Adrenal gland (tissue), 5 donors: Measurements from ENCODE around the gene RNF8.

Experiments used
- POLR2A ChIP-seq, 2 donors: fragments of 450-650 bp; IDR thresholded peaks; one replicate each; pipeline ENCODE4 v1.6.1; 2017; ENCODE audit warnings: antibody characterized with exemption in 2 of 2, mild to moderate bottlenecking in 2 of 2, moderate library complexity in 1 of 2
- TF ChIP-seq, protein P1 (sequence below), 6 experiments: fragments of 450-650 bp in 4 of 6; fragments of 200-600 bp in 2 of 6; sonication (generic) in 1 of 6; IDR thresholded peaks; 1 replicate in 5 of 6; 2 replicates in 1 of 6; pipeline versions ENCODE4 v1.5.1 to v1.8.0; 2016 to 2021; ENCODE audit warnings: antibody characterized with exemption in 6 of 6, mild to moderate bottlenecking in 2 of 6, moderate library complexity in 1 of 6
- donor health status: DM: no; HTN: no; CAD: no.

DNA sequence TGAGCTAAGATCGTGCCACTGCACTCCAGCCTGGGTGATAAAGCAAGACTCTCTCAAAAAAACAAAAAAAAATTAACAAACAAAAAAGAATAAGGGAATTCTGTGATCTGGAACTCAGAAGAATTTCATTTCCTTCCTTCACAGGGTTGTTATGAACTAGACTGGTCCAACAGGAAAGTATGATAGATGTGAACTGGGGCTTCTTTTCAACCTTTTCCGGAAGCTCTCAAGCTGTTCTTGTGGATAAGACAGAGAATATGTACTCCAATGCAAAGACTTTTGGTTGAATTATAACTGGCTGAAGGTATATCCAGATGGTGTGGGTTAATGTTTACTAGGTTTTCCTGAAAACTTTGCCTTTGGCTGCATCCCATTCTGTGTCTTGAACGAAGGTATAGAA lies 5.3 kb downstream of the RNF8 start:
- TF ChIP-seq, protein P1, sequence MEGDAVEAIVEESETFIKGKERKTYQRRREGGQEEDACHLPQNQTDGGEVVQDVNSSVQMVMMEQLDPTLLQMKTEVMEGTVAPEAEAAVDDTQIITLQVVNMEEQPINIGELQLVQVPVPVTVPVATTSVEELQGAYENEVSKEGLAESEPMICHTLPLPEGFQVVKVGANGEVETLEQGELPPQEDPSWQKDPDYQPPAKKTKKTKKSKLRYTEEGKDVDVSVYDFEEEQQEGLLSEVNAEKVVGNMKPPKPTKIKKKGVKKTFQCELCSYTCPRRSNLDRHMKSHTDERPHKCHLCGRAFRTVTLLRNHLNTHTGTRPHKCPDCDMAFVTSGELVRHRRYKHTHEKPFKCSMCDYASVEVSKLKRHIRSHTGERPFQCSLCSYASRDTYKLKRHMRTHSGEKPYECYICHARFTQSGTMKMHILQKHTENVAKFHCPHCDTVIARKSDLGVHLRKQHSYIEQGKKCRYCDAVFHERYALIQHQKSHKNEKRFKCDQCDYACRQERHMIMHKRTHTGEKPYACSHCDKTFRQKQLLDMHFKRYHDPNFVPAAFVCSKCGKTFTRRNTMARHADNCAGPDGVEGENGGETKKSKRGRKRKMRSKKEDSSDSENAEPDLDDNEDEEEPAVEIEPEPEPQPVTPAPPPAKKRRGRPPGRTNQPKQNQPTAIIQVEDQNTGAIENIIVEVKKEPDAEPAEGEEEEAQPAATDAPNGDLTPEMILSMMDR (IDR thresholded peaks at IDR 0.05): no peak
- TF ChIP-seq POLR2A (IDR thresholded peaks at IDR 0.05): no peak
